ENCODE results near the gene CXCL5. TPM values are rescaled to one million over a fixed set of nuclear protein-coding genes. Genes with fewer than 3 reads are reported as not detected.

Gene CXCL5
- total RNA-seq, 1 experiment from 2014 or later: 0.10 TPM

DNA sequence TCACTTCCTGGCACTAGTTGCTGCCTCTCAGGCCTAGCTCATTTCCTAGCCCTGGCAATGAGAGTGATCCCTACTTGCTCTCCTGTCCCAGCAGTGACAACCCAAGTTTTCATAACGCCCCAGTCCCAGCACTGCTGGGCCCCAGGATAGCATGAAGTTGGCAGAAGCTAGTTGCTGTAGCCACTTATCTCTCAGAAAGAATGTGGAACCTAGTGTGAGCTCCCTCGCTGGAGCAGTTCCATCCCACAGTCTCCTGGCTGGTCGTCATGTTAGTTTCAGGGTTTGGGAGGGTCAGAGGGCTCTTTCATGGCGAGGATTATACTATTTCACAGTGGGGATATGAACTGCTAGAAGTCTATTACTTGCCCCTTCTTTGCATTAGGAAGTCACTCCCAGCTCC lies 21.8 kb downstream of the CXCL5 start:
- Histone ChIP-seq H3K27me3 (ENCODE audit: control insufficient read depth, insufficient read depth, low read length) (no peaks in the 10 kb centered on the region), H3K4me1 (ENCODE audit: control insufficient read depth, insufficient read depth, low read length) (no peaks in the 10 kb centered on the region), H3K4me3 (ENCODE audit: low read depth in 2 of 2, low read length in 2 of 2) (no peak overlapping the region), H3K27ac (ENCODE audit: low read length) (no peak overlapping the region), H3K36me3 (ENCODE audit: control insufficient read depth, insufficient read depth, low read length) (no peaks in the 10 kb centered on the region), H3K9me3 (ENCODE audit: control insufficient read depth, insufficient read depth, low read depth, low read length) (no peaks in the 10 kb centered on the region)
- ChIA-PET CTCF (no interaction called here), POLR2A (no interaction called here)
- DNase-seq (ENCODE audit: low read depth, low spot score): no peak
- intact Hi-C loops (cut with micrococcal nuclease; ENCODE audit: unreplicated experiment): no loop called here
- no peak for TF ChIP-seq SIN3A (IDR thresholded peaks at IDR 0.05; ENCODE audit: borderline replicate concordance, insufficient read depth, low read depth, low read length)
- TF ChIP-seq, protein P1, sequence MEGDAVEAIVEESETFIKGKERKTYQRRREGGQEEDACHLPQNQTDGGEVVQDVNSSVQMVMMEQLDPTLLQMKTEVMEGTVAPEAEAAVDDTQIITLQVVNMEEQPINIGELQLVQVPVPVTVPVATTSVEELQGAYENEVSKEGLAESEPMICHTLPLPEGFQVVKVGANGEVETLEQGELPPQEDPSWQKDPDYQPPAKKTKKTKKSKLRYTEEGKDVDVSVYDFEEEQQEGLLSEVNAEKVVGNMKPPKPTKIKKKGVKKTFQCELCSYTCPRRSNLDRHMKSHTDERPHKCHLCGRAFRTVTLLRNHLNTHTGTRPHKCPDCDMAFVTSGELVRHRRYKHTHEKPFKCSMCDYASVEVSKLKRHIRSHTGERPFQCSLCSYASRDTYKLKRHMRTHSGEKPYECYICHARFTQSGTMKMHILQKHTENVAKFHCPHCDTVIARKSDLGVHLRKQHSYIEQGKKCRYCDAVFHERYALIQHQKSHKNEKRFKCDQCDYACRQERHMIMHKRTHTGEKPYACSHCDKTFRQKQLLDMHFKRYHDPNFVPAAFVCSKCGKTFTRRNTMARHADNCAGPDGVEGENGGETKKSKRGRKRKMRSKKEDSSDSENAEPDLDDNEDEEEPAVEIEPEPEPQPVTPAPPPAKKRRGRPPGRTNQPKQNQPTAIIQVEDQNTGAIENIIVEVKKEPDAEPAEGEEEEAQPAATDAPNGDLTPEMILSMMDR (IDR thresholded peaks at IDR 0.05): no peak
- no peak for TF ChIP-seq TCF7L2 (IDR thresholded peaks at IDR 0.05; ENCODE audit: low read depth, low read length)
- no peak for TF ChIP-seq POLR2AphosphoS5 (IDR thresholded peaks at IDR 0.05; ENCODE audit: low read depth, low read length)
- TF ChIP-seq, protein P2, sequence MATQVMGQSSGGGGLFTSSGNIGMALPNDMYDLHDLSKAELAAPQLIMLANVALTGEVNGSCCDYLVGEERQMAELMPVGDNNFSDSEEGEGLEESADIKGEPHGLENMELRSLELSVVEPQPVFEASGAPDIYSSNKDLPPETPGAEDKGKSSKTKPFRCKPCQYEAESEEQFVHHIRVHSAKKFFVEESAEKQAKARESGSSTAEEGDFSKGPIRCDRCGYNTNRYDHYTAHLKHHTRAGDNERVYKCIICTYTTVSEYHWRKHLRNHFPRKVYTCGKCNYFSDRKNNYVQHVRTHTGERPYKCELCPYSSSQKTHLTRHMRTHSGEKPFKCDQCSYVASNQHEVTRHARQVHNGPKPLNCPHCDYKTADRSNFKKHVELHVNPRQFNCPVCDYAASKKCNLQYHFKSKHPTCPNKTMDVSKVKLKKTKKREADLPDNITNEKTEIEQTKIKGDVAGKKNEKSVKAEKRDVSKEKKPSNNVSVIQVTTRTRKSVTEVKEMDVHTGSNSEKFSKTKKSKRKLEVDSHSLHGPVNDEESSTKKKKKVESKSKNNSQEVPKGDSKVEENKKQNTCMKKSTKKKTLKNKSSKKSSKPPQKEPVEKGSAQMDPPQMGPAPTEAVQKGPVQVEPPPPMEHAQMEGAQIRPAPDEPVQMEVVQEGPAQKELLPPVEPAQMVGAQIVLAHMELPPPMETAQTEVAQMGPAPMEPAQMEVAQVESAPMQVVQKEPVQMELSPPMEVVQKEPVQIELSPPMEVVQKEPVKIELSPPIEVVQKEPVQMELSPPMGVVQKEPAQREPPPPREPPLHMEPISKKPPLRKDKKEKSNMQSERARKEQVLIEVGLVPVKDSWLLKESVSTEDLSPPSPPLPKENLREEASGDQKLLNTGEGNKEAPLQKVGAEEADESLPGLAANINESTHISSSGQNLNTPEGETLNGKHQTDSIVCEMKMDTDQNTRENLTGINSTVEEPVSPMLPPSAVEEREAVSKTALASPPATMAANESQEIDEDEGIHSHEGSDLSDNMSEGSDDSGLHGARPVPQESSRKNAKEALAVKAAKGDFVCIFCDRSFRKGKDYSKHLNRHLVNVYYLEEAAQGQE (IDR thresholded peaks at IDR 0.05; ENCODE audit: insufficient read depth in 1 of 2, low read depth in 2 of 2, low read length in 1 of 2): no peak
- no peak for ATAC-seq
- in situ Hi-C loops (cut with HindIII; ENCODE audit: low pct_unique_long_range_greater_than_20kb, low sequenced_read_pairs): no loop called here
- no TSS peak for BruUV-seq (replicated peaks)

DNA sequence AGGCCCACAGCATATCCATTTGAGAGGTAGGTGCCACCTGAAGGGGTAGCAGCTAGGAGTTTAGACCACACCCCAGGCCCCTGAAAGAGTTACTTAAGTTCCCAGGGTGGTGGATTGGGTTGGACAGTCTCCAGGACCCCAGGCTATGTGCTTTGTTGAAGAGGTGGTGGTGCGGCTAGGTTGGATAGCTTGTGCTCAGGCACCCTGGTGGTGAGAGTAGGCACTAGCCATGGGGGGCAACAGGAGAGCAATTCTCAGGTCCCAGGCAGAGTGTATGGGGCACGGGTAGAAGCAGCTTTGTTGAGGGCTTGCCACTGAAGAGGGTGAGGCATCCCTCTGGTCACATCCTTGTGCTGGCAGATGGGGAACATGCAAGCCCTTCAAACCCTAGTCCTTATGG lies 22.3 kb downstream of the CXCL5 start:
- Histone ChIP-seq H3K4me3 (ENCODE audit: low read depth in 2 of 2, low read length in 2 of 2) (no peak overlapping the region), H3K27ac (ENCODE audit: low read length) (no peak overlapping the region), H3K27me3 (ENCODE audit: control insufficient read depth, insufficient read depth, low read length) (no peaks in the 10 kb centered on the region), H3K4me1 (ENCODE audit: control insufficient read depth, insufficient read depth, low read length) (no peaks in the 10 kb centered on the region), H3K9me3 (ENCODE audit: control insufficient read depth, insufficient read depth, low read depth, low read length) (no peaks in the 10 kb centered on the region), H3K36me3 (ENCODE audit: control insufficient read depth, insufficient read depth, low read length) (no peaks in the 10 kb centered on the region)
- ATAC-seq (no peak), DNase-seq (ENCODE audit: low read depth, low spot score) (no peak)
- intact Hi-C loops (cut with micrococcal nuclease; ENCODE audit: unreplicated experiment): no loop called here
- ChIA-PET POLR2A (no interaction called here), CTCF (no interaction called here)
- TF ChIP-seq, protein P2 (IDR thresholded peaks at IDR 0.05; ENCODE audit: insufficient read depth in 1 of 2, low read depth in 2 of 2, low read length in 1 of 2): no peak
- TF ChIP-seq SIN3A (IDR thresholded peaks at IDR 0.05; ENCODE audit: borderline replicate concordance, insufficient read depth, low read depth, low read length) (no peak), POLR2AphosphoS5 (IDR thresholded peaks at IDR 0.05; ENCODE audit: low read depth, low read length) (no peak), TCF7L2 (IDR thresholded peaks at IDR 0.05; ENCODE audit: low read depth, low read length) (no peak)
- TF ChIP-seq, protein P1 (IDR thresholded peaks at IDR 0.05): no peak
- no TSS peak for BruUV-seq (replicated peaks)
- in situ Hi-C loops (cut with HindIII; ENCODE audit: low pct_unique_long_range_greater_than_20kb, low sequenced_read_pairs): no loop called here

Data from Panc1 (cell line).